ENCODE measurements around the gene USP3. TPM values are rescaled to one million over a fixed set of nuclear protein-coding genes. Genes with fewer than 3 reads are reported as not detected.

The USP3 gene
- total and polyA plus RNA-seq, 2 of the 13 experiments (the other 11 are each of a cell fraction or from before 2014, with no cell fraction given): 14.3 to 61.2 TPM

DNA sequence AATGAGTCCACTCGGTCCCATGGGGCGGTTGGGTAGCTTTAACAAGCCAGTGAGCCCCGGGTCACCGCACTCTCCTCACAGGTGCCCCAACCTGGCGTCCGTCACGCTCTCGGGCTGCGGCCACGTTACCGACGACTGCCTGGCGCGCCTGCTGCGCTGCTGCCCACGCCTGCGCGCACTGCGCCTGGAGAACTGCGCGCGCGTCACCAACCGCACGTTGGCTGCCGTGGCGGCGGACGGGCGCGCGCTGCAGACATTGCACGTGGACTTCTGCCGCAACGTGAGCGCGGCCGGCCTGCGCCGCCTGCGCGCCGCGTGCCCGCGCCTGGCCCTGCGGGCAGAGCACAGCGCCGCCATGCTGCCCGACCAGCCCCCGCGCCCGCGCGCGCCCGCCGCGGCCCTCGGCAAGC lies 96.2 kb downstream of the USP3 start (continued):
- TF ChIP-seq, protein P1, sequence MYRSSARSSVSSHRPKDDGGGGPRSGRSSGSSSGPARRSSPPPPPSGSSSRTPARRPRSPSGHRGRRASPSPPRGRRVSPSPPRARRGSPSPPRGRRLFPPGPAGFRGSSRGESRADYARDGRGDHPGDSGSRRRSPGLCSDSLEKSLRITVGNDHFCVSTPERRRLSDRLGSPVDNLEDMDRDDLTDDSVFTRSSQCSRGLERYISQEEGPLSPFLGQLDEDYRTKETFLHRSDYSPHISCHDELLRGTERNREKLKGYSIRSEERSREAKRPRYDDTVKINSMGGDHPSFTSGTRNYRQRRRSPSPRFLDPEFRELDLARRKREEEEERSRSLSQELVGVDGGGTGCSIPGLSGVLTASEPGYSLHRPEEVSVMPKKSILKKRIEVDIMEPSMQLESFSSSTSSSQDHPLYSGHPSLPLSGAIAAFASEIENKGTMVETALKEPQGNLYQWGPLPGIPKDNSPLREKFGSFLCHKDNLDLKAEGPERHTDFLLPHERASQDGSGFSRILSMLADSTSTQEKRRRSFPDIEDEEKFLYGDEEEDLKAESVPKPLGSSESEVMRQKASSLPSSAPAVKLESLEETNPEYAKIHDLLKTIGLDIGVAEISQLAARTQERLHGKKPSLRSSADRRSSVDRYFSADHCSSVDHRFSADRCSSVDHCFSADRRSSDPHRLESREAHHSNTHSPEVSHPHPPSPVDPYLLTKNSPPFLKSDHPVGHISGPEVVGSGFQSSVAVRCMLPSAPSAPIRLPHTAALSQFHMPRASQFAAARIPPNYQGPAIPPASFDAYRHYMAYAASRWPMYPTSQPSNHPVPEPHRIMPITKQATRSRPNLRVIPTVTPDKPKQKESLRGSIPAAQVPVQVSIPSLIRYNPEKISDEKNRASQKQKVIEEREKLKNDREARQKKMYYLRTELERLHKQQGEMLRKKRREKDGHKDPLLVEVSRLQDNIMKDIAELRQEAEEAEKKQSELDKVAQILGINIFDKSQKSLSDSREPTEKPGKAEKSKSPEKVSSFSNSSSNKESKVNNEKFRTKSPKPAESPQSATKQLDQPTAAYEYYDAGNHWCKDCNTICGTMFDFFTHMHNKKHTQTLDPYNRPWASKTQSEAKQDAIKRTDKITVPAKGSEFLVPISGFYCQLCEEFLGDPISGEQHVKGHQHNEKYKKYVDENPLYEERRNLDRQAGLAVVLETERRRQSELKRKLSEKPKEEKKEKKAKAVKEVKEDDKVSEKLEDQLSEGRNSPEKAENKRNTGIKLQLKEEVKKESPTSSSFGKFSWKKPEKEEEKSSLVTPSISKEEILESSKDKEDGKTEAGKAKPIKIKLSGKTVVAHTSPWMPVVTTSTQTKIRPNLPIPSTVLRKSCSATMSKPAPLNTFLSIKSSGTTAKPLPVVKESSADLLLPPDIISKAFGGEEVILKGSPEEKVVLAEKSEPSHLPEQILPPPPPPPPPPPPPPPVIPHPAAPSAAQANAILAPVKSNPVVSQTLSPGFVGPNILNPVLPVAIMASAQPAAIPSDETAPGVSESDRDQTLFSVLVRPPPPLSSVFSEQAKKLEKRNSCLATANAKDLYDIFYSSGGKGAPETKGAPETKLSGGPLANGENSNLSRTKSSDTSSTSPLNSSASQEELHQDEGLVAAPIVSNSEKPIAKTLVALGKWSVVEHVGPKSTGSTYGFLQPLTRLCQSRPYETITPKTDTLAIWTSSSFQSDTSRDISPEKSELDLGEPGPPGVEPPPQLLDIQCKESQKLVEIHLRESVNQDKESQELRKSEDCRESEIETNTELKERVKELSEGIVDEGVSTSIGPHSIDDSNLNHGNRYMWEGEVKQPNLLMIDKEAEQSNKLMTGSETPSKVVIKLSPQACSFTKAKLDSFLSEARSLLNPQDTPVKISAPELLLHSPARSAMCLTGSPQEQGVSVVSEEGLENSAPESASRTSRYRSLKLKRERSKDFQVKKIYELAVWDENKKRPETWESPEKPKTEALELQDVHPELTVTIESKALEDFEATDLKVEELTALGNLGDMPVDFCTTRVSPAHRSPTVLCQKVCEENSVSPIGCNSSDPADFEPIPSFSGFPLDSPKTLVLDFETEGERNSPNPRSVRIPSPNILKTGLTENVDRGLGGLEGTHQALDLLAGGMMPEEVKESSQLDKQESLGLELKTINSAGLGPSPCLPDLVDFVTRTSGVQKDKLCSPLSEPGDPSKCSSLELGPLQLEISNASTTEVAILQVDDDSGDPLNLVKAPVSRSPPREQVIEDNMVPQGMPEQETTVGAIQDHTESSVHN (CRISPR knock-in tag; IDR thresholded peaks at IDR 0.05): no peak
- TF ChIP-seq ZNF564 (CRISPR knock-in tag; IDR thresholded peaks at IDR 0.05): peak; percentile 73; the same call in 1 of the 2 replicates
- peak; percentile 79; the same call in 1 of the 2 replicates for TF ChIP-seq RFXAP (CRISPR knock-in tag; IDR thresholded peaks at IDR 0.05; ENCODE audit: borderline replicate concordance)
- TF ChIP-seq GATA4 (IDR thresholded peaks at IDR 0.05; ENCODE audit: borderline replicate concordance, low read depth): no peak; the same call in 1 of the 2 replicates
- peak; percentile 62 for TF ChIP-seq BORCS8-MEF2B (CRISPR knock-in tag; IDR thresholded peaks at IDR 0.05)
- no peak for TF ChIP-seq ZSCAN30 (CRISPR knock-in tag; IDR thresholded peaks at IDR 0.05)
- peak; percentile 60; the same call in 1 of the 2 replicates for TF ChIP-seq TARDBP (CRISPR knock-in tag; IDR thresholded peaks at IDR 0.05)
- 0 out of 2 replicates have a peak, but pooled peaks have one; percentile 16 for TF ChIP-seq ZNF7 (CRISPR knock-in tag; IDR thresholded peaks at IDR 0.05)
- TF ChIP-seq, protein P2, sequence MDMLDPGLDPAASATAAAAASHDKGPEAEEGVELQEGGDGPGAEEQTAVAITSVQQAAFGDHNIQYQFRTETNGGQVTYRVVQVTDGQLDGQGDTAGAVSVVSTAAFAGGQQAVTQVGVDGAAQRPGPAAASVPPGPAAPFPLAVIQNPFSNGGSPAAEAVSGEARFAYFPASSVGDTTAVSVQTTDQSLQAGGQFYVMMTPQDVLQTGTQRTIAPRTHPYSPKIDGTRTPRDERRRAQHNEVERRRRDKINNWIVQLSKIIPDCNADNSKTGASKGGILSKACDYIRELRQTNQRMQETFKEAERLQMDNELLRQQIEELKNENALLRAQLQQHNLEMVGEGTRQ (IDR thresholded peaks at IDR 0.05; ENCODE audit: low read depth, low read length): no peak
- TF ChIP-seq, protein P2 (CRISPR knock-in tag; IDR thresholded peaks at IDR 0.05; ENCODE audit: borderline replicate concordance): no peak; the same call in 1 of the 2 replicates
- 0 out of 2 replicates have a peak, but pooled peaks have one; percentile 59 for TF ChIP-seq ZNF790 (CRISPR knock-in tag; IDR thresholded peaks at IDR 0.05; ENCODE audit: borderline replicate concordance)
- 0 out of 2 replicates have a peak, but pooled peaks have one; percentile 41 for TF ChIP-seq ZNF761 (CRISPR knock-in tag; conservative IDR thresholded peaks at IDR 0.05)
- TF ChIP-seq ZNF253 (CRISPR knock-in tag; IDR thresholded peaks at IDR 0.05; ENCODE audit: borderline replicate concordance): no peak
- TF ChIP-seq, protein P3, sequence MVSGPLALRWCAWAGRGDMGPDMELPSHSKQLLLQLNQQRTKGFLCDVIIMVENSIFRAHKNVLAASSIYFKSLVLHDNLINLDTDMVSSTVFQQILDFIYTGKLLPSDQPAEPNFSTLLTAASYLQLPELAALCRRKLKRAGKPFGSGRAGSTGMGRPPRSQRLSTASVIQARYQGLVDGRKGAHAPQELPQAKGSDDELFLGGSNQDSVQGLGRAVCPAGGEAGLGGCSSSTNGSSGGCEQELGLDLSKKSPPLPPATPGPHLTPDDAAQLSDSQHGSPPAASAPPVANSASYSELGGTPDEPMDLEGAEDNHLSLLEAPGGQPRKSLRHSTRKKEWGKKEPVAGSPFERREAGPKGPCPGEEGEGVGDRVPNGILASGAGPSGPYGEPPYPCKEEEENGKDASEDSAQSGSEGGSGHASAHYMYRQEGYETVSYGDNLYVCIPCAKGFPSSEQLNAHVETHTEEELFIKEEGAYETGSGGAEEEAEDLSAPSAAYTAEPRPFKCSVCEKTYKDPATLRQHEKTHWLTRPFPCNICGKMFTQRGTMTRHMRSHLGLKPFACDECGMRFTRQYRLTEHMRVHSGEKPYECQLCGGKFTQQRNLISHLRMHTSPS (CRISPR knock-in tag; IDR thresholded peaks at IDR 0.05; ENCODE audit: low read depth): no peak; the same call in 1 of the 2 replicates

All from HepG2 (cell line).